22Rv1 (cell line): ENCODE results near the gene NUP107.

Source experiments
- ZFX ChIP-seq: fragments of 450-650 bp; IDR thresholded peaks from 2 replicates; pipeline ENCODE4 v1.6.1; 2017; ENCODE audit warnings: antibody characterized with exemption, borderline replicate concordance
- TF ChIP-seq, protein P1 (sequence below): fragments of 450-650 bp; IDR thresholded peaks from 2 replicates; pipeline ENCODE4 v1.5.1; 2017; ENCODE audit warnings: mild to moderate bottlenecking

DNA sequence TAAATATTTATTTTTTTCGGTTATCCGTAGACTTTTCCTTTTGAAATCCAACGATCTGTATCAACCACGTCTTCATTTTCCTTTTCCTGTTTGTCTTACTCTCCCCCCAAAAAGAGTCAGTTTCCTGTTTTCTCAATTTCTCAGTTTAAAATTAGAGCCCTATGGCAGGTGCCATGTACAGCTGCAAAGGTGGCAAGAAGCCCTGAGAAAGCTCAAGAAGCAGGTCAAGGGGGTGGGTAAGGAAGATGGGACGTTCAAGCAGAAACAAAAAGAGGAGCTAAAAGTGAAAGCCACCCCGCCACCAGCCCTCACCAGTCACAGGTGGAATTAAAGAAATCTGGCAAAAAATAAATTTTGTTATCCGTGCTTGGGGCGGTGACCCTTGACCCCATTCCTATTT, 85.9 kb downstream of the NUP107 start:
- TF ChIP-seq, protein P1, sequence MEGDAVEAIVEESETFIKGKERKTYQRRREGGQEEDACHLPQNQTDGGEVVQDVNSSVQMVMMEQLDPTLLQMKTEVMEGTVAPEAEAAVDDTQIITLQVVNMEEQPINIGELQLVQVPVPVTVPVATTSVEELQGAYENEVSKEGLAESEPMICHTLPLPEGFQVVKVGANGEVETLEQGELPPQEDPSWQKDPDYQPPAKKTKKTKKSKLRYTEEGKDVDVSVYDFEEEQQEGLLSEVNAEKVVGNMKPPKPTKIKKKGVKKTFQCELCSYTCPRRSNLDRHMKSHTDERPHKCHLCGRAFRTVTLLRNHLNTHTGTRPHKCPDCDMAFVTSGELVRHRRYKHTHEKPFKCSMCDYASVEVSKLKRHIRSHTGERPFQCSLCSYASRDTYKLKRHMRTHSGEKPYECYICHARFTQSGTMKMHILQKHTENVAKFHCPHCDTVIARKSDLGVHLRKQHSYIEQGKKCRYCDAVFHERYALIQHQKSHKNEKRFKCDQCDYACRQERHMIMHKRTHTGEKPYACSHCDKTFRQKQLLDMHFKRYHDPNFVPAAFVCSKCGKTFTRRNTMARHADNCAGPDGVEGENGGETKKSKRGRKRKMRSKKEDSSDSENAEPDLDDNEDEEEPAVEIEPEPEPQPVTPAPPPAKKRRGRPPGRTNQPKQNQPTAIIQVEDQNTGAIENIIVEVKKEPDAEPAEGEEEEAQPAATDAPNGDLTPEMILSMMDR: no peak
- no peak for TF ChIP-seq ZFX
